Measurements from ENCODE around the gene NEBL.

NEBL gene

GRCh38 chr10:20892011-20892585, 5.0 kb downstream of the NEBL start:
- Mint-ChIP-seq H3K4me3 (no peak overlapping the region), H3K36me3 (ENCODE audit: insufficient read depth) (no peaks in the 10 kb centered on the region), H3K4me1 (no peaks in the 10 kb centered on the region), H3K27me3 (no peaks in the 10 kb centered on the region), H3K27ac (ENCODE audit: low read depth) (no peak overlapping the region), H3K9me3 (peaks cover 5% of the 10 kb centered on the region)
- ATAC-seq (replicated peaks; ENCODE audit: extremely low read depth, poor library complexity, severe bottlenecking) (no peak), DNase-seq (ENCODE audit: low spot score in 2 of 2) (no peak)

GRCh38 chr10:20891338-20891714, 5.8 kb downstream of the NEBL start:
- ATAC-seq (replicated peaks; ENCODE audit: extremely low read depth, poor library complexity, severe bottlenecking) (no peak), DNase-seq (ENCODE audit: low spot score in 2 of 2) (no peak)
- no peak overlapping the region for H3K27ac Mint-ChIP-seq (ENCODE audit: low read depth)
- H3K36me3 Mint-ChIP-seq (ENCODE audit: insufficient read depth): no peaks in the 10 kb centered on the region
- no peak overlapping the region for H3K4me3 Mint-ChIP-seq
- H3K27me3 Mint-ChIP-seq: no peaks in the 10 kb centered on the region
- peaks cover 5% of the 10 kb centered on the region for H3K9me3 Mint-ChIP-seq
- no peaks in the 10 kb centered on the region for H3K4me1 Mint-ChIP-seq

DNA sequence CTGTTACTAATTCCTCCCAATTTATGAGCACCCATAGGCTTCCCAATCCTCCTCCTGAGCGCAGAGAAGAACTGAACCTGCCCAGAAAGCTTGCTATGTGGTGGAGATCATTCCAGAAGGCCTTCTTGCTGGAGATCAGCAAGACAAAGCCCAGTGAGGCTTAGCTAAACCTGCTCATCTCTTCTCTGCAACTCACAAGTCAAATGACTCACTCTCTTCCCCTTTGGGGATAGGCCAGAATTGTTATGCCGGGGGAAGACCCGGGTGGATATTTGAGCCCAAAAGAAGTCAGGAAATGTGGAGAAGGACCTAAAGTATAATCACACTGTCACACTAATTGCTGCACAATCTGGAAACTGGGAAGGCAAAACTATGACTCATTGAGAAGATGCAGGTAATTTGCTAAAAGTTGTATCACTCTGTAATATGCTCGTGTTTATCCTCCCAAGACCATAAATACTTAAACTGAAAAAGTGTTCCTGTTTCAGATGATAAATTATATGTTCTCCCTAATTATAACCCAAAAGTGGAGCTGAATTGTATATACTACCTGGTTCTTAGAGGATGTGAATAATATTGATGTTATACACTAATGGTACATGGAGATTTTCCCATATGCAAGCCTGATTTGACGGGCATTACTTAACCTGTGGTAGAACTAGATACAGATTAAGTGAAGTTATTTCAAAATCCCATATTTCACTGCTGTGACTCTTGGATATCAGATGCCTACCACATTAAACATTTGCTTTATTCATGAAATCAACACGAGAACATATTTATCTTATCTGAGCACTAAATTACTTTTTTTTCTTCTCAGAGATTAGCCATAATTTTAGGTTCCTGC, 6.4 kb downstream of the NEBL start:
- H3K27me3 Mint-ChIP-seq: no peaks in the 10 kb centered on the region
- no peaks in the 10 kb centered on the region for H3K4me1 Mint-ChIP-seq
- ATAC-seq (replicated peaks; ENCODE audit: extremely low read depth, poor library complexity, severe bottlenecking) (no peak), DNase-seq (ENCODE audit: low spot score in 2 of 2) (no peak)
- H3K9me3 Mint-ChIP-seq: peaks cover 5% of the 10 kb centered on the region
- H3K27ac Mint-ChIP-seq (ENCODE audit: low read depth): no peak overlapping the region
- no peaks in the 10 kb centered on the region for H3K36me3 Mint-ChIP-seq (ENCODE audit: insufficient read depth)
- no peak overlapping the region for H3K4me3 Mint-ChIP-seq

- H3K9me3 Mint-ChIP-seq: peaks cover 5% of the 10 kb centered on the region
- ATAC-seq (replicated peaks; ENCODE audit: extremely low read depth, poor library complexity, severe bottlenecking) (no peak), DNase-seq (ENCODE audit: low spot score in 2 of 2) (no peak)
- no peaks in the 10 kb centered on the region for H3K27me3 Mint-ChIP-seq
- H3K4me3 Mint-ChIP-seq: no peak overlapping the region
- no peaks in the 10 kb centered on the region for H3K36me3 Mint-ChIP-seq (ENCODE audit: insufficient read depth)
- H3K27ac Mint-ChIP-seq (ENCODE audit: low read depth): no peak overlapping the region
- H3K4me1 Mint-ChIP-seq: no peaks in the 10 kb centered on the region
Observed at GRCh38 chr10:20890009-20890408, 7.1 kb downstream of the NEBL start.

DNA sequence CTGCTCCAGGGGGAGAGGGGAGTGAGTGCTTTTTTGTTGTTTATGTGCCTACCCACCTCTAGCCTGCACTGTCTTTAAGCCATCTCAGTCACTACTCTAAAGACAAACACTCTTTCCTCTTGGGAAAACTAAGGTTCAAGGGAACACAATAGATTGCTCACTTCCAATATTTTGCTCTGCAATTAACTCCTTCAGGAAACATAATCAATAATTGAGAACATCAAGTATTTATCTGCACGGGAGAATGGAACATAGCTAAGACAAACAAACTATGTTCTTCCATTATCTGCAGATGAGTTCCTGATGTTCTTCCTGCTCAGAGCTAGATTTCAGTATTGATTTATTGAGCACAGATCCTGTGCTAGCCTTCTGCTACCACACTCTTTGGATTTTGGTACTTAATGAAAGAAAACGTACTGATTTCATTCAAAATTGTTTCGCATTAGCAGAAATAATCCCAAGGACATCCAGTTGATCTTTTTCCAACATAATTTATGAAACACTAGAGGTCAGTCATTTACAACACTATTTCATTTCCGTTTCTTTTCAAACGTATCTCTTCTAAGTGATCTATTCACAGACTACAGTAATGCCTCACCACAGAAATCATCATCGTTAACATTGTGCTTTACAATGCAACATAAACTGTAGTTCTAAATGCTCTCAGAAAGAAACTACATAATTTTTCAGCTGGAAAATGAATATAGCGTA, 8.3 kb downstream of the NEBL start:
- Mint-ChIP-seq H3K4me1 (no peaks in the 10 kb centered on the region), H3K4me3 (no peak overlapping the region), H3K27ac (ENCODE audit: low read depth) (no peak overlapping the region), H3K9me3 (no peaks in the 10 kb centered on the region), H3K27me3 (no peaks in the 10 kb centered on the region), H3K36me3 (ENCODE audit: insufficient read depth) (no peaks in the 10 kb centered on the region)
- DNase-seq (ENCODE audit: low spot score in 2 of 2) (no peak), ATAC-seq (replicated peaks; ENCODE audit: extremely low read depth, poor library complexity, severe bottlenecking) (no peak)

- H3K27ac Mint-ChIP-seq (ENCODE audit: low read depth): no peak overlapping the region
- no peak overlapping the region for H3K4me3 Mint-ChIP-seq
- DNase-seq (ENCODE audit: low spot score in 2 of 2): no peak
- H3K4me1 Mint-ChIP-seq: no peaks in the 10 kb centered on the region
- H3K36me3 Mint-ChIP-seq (ENCODE audit: insufficient read depth): no peaks in the 10 kb centered on the region
- H3K27me3 Mint-ChIP-seq: no peaks in the 10 kb centered on the region
- H3K9me3 Mint-ChIP-seq: no peaks in the 10 kb centered on the region
- ATAC-seq (replicated peaks; ENCODE audit: extremely low read depth, poor library complexity, severe bottlenecking): no peak
Observed at GRCh38 chr10:20887706-20888555, 9.2 kb downstream of the NEBL start.

DNA sequence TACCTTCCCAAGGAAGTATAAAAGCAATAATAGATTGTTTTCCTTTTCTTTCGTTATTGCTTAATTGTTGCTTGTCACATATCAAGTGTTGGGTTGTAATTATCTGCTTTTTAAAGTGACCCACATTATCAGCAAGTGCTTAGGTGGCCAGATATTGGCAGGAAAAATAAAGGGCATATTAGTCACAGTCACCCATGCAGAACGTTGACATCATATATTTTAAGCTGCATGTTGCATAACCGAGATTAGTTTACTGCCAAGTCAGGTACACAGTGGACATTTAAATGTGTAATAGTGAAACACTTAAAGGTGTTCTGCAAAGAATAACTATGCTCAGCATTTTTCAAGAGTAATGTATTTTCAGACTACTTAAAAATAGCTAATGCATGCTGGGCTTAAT, 11.4 kb downstream of the NEBL start:
- no peaks in the 10 kb centered on the region for H3K27me3 Mint-ChIP-seq
- ATAC-seq (replicated peaks; ENCODE audit: extremely low read depth, poor library complexity, severe bottlenecking) (no peak), DNase-seq (ENCODE audit: low spot score in 2 of 2) (no peak)
- H3K9me3 Mint-ChIP-seq: no peaks in the 10 kb centered on the region
- H3K4me3 Mint-ChIP-seq: no peak overlapping the region
- H3K4me1 Mint-ChIP-seq: no peaks in the 10 kb centered on the region
- peaks cover 2% of the 10 kb centered on the region for H3K36me3 Mint-ChIP-seq (ENCODE audit: insufficient read depth)
- H3K27ac Mint-ChIP-seq (ENCODE audit: low read depth): no peak overlapping the region

GRCh38 chr10:20883552-20883951, 13.6 kb downstream of the NEBL start:
- no peak overlapping the region for H3K27ac Mint-ChIP-seq (ENCODE audit: low read depth)
- no peaks in the 10 kb centered on the region for H3K27me3 Mint-ChIP-seq
- ATAC-seq (replicated peaks; ENCODE audit: extremely low read depth, poor library complexity, severe bottlenecking): no peak
- H3K36me3 Mint-ChIP-seq (ENCODE audit: insufficient read depth): peaks cover 2% of the 10 kb centered on the region
- H3K9me3 Mint-ChIP-seq: no peaks in the 10 kb centered on the region
- no peaks in the 10 kb centered on the region for H3K4me1 Mint-ChIP-seq
- no peak overlapping the region for H3K4me3 Mint-ChIP-seq
- no peak for DNase-seq (ENCODE audit: low spot score in 2 of 2)

GRCh38 chr10:20882091-20882490, 15.0 kb downstream of the NEBL start:
- Mint-ChIP-seq H3K4me3 (no peak overlapping the region), H3K9me3 (no peaks in the 10 kb centered on the region), H3K27me3 (no peaks in the 10 kb centered on the region), H3K27ac (ENCODE audit: low read depth) (no peak overlapping the region), H3K36me3 (ENCODE audit: insufficient read depth) (peaks cover 2% of the 10 kb centered on the region), H3K4me1 (no peaks in the 10 kb centered on the region)
- ATAC-seq (replicated peaks; ENCODE audit: extremely low read depth, poor library complexity, severe bottlenecking) (no peak), DNase-seq (ENCODE audit: low spot score in 2 of 2) (no peak)

DNA sequence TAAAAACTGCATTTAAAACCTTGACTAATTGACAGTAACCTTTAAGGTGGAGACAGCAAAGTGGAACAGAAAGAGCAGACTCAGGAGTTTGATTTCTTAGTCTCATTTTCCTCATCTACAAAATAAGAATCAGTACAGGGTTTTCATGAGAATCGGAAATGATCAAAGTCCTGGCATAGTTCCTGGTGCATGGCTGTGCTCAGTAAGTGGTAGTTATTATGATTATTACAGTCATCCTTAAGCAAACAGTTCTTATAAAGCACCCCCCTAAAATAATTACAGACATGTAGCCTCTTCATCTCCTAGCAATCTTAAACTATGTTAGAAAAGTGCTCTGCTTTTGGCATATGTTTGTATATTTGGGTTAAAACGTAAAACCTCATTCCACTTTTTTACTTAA, 18.0 kb downstream of the NEBL start:
- DNase-seq (ENCODE audit: low spot score in 2 of 2) (no peak), ATAC-seq (replicated peaks; ENCODE audit: extremely low read depth, poor library complexity, severe bottlenecking) (no peak)
- peaks cover 2% of the 10 kb centered on the region for H3K36me3 Mint-ChIP-seq (ENCODE audit: insufficient read depth)
- H3K27ac Mint-ChIP-seq (ENCODE audit: low read depth): no peak overlapping the region
- no peak overlapping the region for H3K4me3 Mint-ChIP-seq
- H3K27me3 Mint-ChIP-seq: no peaks in the 10 kb centered on the region
- H3K9me3 Mint-ChIP-seq: no peaks in the 10 kb centered on the region
- no peaks in the 10 kb centered on the region for H3K4me1 Mint-ChIP-seq

- no peaks in the 10 kb centered on the region for H3K27me3 Mint-ChIP-seq
- H3K4me3 Mint-ChIP-seq: no peak overlapping the region
- H3K36me3 Mint-ChIP-seq (ENCODE audit: insufficient read depth): peaks cover 2% of the 10 kb centered on the region
- no peak overlapping the region for H3K27ac Mint-ChIP-seq (ENCODE audit: low read depth)
- no peaks in the 10 kb centered on the region for H3K9me3 Mint-ChIP-seq
- no peak for DNase-seq (ENCODE audit: low spot score in 2 of 2)
- ATAC-seq (replicated peaks; ENCODE audit: extremely low read depth, poor library complexity, severe bottlenecking): no peak
- no peaks in the 10 kb centered on the region for H3K4me1 Mint-ChIP-seq
Observed at GRCh38 chr10:20877986-20878983, 18.8 kb downstream of the NEBL start.
